Measurements from ENCODE around the gene MYT1. TPM values are rescaled to one million over a fixed set of nuclear protein-coding genes. Genes with fewer than 3 reads are reported as not detected.
A peak's percentile ranks its signal among the peaks of the same experiment; 100 is the strongest.

The MYT1 gene
- total RNA-seq, 4 donors from 2014 or later, result 0.34 TPM; not detected in 3

DNA sequence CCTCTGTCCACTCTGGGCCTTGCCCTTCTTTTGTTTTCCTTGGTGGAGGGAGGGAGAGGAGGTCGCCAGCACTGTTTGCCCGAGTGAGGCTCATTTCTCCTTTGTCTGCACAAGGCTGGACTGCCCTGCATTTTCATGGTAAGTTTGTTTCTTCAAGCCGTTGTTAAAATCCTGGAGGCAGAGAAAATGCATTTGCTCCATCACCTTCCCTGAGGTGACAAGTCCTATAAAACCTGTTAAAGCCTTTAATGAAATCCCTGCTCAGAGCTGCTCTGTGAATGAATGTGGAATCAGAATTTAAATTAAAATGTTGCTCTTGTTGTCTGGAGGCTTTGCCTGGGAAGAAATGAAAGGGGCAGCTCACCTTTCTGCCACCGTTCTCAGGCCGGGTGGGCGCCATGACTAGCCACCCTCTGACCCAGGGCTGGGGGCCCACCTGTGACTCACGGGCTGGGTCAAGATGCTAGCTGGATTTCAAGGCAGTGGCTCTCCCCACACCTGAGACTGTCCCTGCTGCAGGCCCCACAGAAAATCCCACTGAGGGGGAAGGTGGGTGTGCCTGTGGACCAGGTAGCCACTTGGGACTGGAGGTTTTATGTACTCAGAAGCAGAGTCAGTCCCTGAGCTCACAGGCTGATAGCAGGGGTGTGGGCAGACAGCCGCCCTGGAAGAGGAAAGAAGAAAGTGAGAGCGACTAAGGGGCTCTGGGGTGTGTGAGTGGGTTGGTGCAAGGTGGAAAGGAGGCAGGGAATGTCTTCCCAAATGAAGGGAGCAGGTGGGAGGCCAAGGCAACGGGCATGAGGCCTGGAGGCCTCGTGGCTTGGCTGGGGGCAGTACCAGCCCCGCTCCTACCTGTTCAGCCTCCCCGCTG, 24.0 kb upstream of the MYT1 start:
- H3K4me3 ChIP-seq, result no peak overlapping the region
- no peak overlapping the region for H3K27ac ChIP-seq
- peak; percentile 46 to 54 for DNase-seq (ENCODE audit: low spot score in 2 of 2)
- H3K4me1 ChIP-seq, result no peaks in the 10 kb centered on the region
- H3K36me3 ChIP-seq, result no peaks in the 10 kb centered on the region
- TF ChIP-seq POLR2A (IDR thresholded peaks at IDR 0.05), result no peak
- TF ChIP-seq POLR2AphosphoS5 (IDR thresholded peaks at IDR 0.05), result no peak
- TF ChIP-seq EP300 (IDR thresholded peaks at IDR 0.05), result no peak
- TF ChIP-seq, protein P1, sequence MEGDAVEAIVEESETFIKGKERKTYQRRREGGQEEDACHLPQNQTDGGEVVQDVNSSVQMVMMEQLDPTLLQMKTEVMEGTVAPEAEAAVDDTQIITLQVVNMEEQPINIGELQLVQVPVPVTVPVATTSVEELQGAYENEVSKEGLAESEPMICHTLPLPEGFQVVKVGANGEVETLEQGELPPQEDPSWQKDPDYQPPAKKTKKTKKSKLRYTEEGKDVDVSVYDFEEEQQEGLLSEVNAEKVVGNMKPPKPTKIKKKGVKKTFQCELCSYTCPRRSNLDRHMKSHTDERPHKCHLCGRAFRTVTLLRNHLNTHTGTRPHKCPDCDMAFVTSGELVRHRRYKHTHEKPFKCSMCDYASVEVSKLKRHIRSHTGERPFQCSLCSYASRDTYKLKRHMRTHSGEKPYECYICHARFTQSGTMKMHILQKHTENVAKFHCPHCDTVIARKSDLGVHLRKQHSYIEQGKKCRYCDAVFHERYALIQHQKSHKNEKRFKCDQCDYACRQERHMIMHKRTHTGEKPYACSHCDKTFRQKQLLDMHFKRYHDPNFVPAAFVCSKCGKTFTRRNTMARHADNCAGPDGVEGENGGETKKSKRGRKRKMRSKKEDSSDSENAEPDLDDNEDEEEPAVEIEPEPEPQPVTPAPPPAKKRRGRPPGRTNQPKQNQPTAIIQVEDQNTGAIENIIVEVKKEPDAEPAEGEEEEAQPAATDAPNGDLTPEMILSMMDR (IDR thresholded peaks at IDR 0.05), result no peak
- 75% methylated on average over 11 of the region's 13 CpGs for WGBS
- peaks cover 3% of the 10 kb centered on the region for H3K9me3 ChIP-seq
- H3K27me3 ChIP-seq, result peaks cover 27% of the 10 kb centered on the region

DNA sequence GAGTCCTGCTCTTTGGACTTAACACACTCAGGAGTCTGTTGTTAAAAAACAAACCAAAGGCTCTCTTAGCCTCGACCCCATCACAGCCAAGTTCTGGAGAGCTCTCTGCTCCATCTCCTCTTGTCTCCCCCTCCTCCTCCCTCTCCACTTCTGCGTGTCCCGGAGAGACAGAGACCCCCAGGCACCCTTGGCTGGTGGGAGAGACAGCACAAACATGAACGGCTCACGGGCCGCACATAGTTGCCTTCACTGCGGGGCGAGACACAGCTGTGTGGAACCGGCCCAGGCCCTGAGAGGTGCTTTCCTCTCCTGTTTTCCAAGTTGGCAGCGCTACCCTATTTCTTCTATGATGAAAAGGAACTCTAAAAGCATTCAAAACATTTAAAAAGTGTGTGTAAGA, 23.3 kb upstream of the MYT1 start:
- peak; percentile 34 to 56 for DNase-seq (ENCODE audit: low spot score in 2 of 2)
- TF ChIP-seq EP300 (IDR thresholded peaks at IDR 0.05), result no peak
- TF ChIP-seq, protein P1 (IDR thresholded peaks at IDR 0.05), result no peak
- TF ChIP-seq POLR2A (IDR thresholded peaks at IDR 0.05), result no peak
- no peak for TF ChIP-seq POLR2AphosphoS5 (IDR thresholded peaks at IDR 0.05)
- Histone ChIP-seq H3K9me3 (peaks cover 5% of the 10 kb centered on the region), H3K4me1 (no peaks in the 10 kb centered on the region), H3K27me3 (peaks cover 34% of the 10 kb centered on the region), H3K36me3 (no peaks in the 10 kb centered on the region), H3K4me3 (no peak overlapping the region), H3K27ac (no peak overlapping the region)
- 73% methylated on average over 10 of the region's 10 CpGs for WGBS

DNA sequence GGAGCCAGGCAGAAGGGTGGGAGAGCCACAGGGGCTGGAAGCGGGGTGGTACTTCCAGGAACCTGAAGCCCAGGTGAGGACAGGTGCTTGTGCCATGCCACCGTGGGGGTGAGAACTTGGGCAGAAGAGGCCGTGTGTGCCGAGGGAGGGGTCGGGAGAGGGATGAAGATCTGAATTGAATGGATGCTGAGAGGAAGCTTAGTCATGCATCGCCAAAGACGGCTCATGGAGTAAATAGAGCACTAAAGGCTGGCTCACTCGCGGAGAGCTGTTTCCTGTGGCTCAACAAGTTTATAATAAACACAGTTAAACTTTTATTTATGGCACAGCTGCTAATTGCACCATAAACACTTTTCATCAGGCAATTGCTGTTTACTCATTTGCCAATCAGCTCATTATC, 21.7 kb upstream of the MYT1 start:
- peaks cover 50% of the 10 kb centered on the region for H3K27me3 ChIP-seq

DNA sequence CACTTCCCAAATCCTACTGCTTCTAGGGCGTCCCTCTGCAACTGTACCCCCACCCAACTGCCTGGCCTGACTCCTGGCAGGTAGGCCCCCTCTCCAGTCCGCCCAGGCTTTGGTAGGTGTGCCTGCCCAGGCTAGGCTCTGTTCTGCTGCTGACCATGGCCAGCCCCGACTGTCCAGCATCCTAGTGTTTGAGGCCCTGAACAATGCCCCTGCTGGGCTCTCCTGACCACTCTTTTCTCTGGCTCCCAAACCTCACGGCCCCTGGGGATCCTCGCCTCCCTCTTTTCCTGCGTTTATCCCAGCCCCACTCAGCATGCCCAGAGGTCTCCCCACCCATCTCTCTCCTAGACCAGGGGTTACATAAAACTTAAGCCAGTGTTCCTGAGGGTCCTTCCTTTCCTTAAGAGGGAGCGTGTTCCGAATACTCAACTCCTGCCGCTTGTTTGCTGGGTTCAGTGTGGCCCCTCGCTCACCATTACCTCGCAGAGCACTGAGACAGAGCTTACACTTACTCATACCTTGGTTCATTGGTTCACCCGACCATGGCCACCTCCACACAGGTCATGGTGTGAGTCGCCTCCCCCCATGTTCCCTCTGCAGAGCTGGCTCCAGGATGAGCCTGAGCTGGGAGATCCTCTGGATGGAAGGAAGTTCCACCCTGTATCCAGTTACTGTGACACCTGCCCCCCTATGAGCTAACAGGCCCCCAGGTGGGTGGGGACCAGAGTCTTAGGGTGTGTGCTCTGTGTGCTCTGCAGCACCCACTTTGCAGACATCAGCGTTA, 21.0 kb upstream of the MYT1 start:
- DNase-seq (ENCODE audit: low spot score in 2 of 2), result peak; percentile 34 to 56
- Histone ChIP-seq H3K4me3 (no peak overlapping the region), H3K4me1 (no peaks in the 10 kb centered on the region), H3K36me3 (no peaks in the 10 kb centered on the region), H3K27me3 (peaks cover 54% of the 10 kb centered on the region), H3K27ac (no peak overlapping the region), H3K9me3 (peaks cover 5% of the 10 kb centered on the region)
- 70% methylated on average over 14 of the region's 14 CpGs for WGBS
- TF ChIP-seq, protein P1 (IDR thresholded peaks at IDR 0.05), result no peak
- TF ChIP-seq POLR2A (IDR thresholded peaks at IDR 0.05), result no peak
- TF ChIP-seq EP300 (IDR thresholded peaks at IDR 0.05), result no peak
- no peak for TF ChIP-seq POLR2AphosphoS5 (IDR thresholded peaks at IDR 0.05)

More for the DNA sequence above, 21.7 kb upstream of the MYT1 start:
- Histone ChIP-seq H3K36me3 (no peaks in the 10 kb centered on the region), H3K4me3 (no peak overlapping the region), H3K4me1 (no peaks in the 10 kb centered on the region), H3K9me3 (peaks cover 5% of the 10 kb centered on the region), H3K27ac (no peak overlapping the region)
- DNase-seq (ENCODE audit: low spot score in 2 of 2), result peak; percentile 14 to 49
- WGBS, result 30% methylated on average over 9 of the region's 9 CpGs
- TF ChIP-seq POLR2A (IDR thresholded peaks at IDR 0.05), result no peak
- TF ChIP-seq POLR2AphosphoS5 (IDR thresholded peaks at IDR 0.05), result no peak
- TF ChIP-seq, protein P1 (IDR thresholded peaks at IDR 0.05), result no peak
- no peak for TF ChIP-seq EP300 (IDR thresholded peaks at IDR 0.05)
